BLaER1 (cell line): ENCODE data around the gene SAMD9L.

ENCODE experiments used
- H3K27ac ChIP-seq: shearing (Covaris generic); formaldehyde crosslinking; 2 replicates; pipeline ENCODE4 v1.8.1; 2022
- H3K27me3 ChIP-seq: shearing (Covaris generic); formaldehyde crosslinking; 2 replicates; pipeline ENCODE4 v1.8.1; 2022
- H3K36me3 ChIP-seq: shearing (Covaris generic); formaldehyde crosslinking; 2 replicates; pipeline ENCODE4 v1.8.1; 2022
- H3K4me1 ChIP-seq: shearing (Covaris generic); formaldehyde crosslinking; 2 replicates; pipeline ENCODE4 v1.8.1; 2022
- H3K4me2 ChIP-seq: shearing (Covaris generic); formaldehyde crosslinking; 2 replicates; pipeline ENCODE4 v1.8.1; 2022
- H3K4me3 ChIP-seq: shearing (Covaris generic); formaldehyde crosslinking; 2 replicates; pipeline ENCODE4 v1.8.1; 2022
- H3K9ac ChIP-seq: shearing (Covaris generic); formaldehyde crosslinking; 2 replicates; pipeline ENCODE4 v1.8.1; 2022
- H3K9me3 ChIP-seq: shearing (Covaris generic); formaldehyde crosslinking; 2 replicates; pipeline ENCODE4 v1.8.1; 2022
- H4K20me1 ChIP-seq: shearing (Covaris generic); formaldehyde crosslinking; 2 replicates; pipeline ENCODE4 v1.8.1; 2022
- Cebpa-rat ChIP-seq: shearing (Covaris generic); IDR thresholded peaks from 2 replicates; pipeline ENCODE4 v1.8.1; 2022

SAMD9L gene

GRCh38 chr7:93148144-93148543 lies at the start of gene SAMD9L:
Gene SAMD9L, minus strand, starts transcription at chr7:93148385. Its CDS starts 12,414 bp downstream, at chr7:93135971.
- Histone ChIP-seq H3K4me3 (peak within 1 kb of the TSS; percentile 60), H4K20me1 (no peaks in the 10 kb centered on the region), H3K27me3 (no peaks in the 10 kb centered on the region), H3K27ac (peak within 1 kb of the TSS; percentile 62), H3K9me3 (no peaks in the 10 kb centered on the region), H3K4me2 (peak within 1 kb of the TSS; percentile 73), H3K9ac (peak within 1 kb of the TSS; percentile 70), H3K4me1 (peaks cover 30% of the 10 kb centered on the region), H3K36me3 (no peaks in the 10 kb centered on the region)
- no peak for TF ChIP-seq Cebpa-rat

GRCh38 chr7:93196336-93196735 lies 48.2 kb upstream of the SAMD9L start:
- Histone ChIP-seq H3K27me3 (no peaks in the 10 kb centered on the region), H3K4me3 (no peak overlapping the region), H3K9me3 (no peaks in the 10 kb centered on the region), H3K4me2 (no peak overlapping the region), H3K27ac (no peak overlapping the region), H3K36me3 (no peaks in the 10 kb centered on the region), H4K20me1 (no peaks in the 10 kb centered on the region), H3K9ac (no peak overlapping the region), H3K4me1 (peaks cover 6% of the 10 kb centered on the region; the same call in 1 of the 2 replicates)
- TF ChIP-seq Cebpa-rat = no peak

GRCh38 chr7:93194386-93194785 lies 46.2 kb upstream of the SAMD9L start:
- Histone ChIP-seq H3K36me3 (no peaks in the 10 kb centered on the region), H3K4me1 (peaks cover 6% of the 10 kb centered on the region; the same call in 1 of the 2 replicates), H3K9me3 (no peaks in the 10 kb centered on the region), H3K27me3 (no peaks in the 10 kb centered on the region), H3K4me2 (no peak overlapping the region), H4K20me1 (no peaks in the 10 kb centered on the region), H3K27ac (no peak overlapping the region), H3K4me3 (no peak overlapping the region), H3K9ac (no peak overlapping the region)
- no peak for TF ChIP-seq Cebpa-rat

GRCh38 chr7:93188870-93189634 lies 40.9 kb upstream of the SAMD9L start:
- no peaks in the 10 kb centered on the region for H3K27me3 ChIP-seq
- no peaks in the 10 kb centered on the region for H3K4me1 ChIP-seq
- no peak overlapping the region for H3K9ac ChIP-seq
- no peak overlapping the region for H3K27ac ChIP-seq
- H4K20me1 ChIP-seq = no peaks in the 10 kb centered on the region
- no peak overlapping the region for H3K4me3 ChIP-seq
- no peak overlapping the region for H3K4me2 ChIP-seq
- no peaks in the 10 kb centered on the region for H3K36me3 ChIP-seq
- TF ChIP-seq Cebpa-rat = no peak
- no peaks in the 10 kb centered on the region for H3K9me3 ChIP-seq

- H3K4me1 ChIP-seq = no peaks in the 10 kb centered on the region
- H3K27ac ChIP-seq = no peak overlapping the region
- H3K27me3 ChIP-seq = no peaks in the 10 kb centered on the region
- no peaks in the 10 kb centered on the region for H4K20me1 ChIP-seq
- H3K4me3 ChIP-seq = no peak overlapping the region
- H3K9me3 ChIP-seq = no peaks in the 10 kb centered on the region
- no peak overlapping the region for H3K9ac ChIP-seq
- no peaks in the 10 kb centered on the region for H3K36me3 ChIP-seq
- H3K4me2 ChIP-seq = no peak overlapping the region
- TF ChIP-seq Cebpa-rat = no peak
Observed at GRCh38 chr7:93185303-93186027, 37.3 kb upstream of the SAMD9L start.

GRCh38 chr7:93179173-93179572 lies 31.0 kb upstream of the SAMD9L start:
- H3K9ac ChIP-seq = no peak overlapping the region
- H4K20me1 ChIP-seq = no peaks in the 10 kb centered on the region
- no peak overlapping the region for H3K4me3 ChIP-seq
- no peak overlapping the region for H3K4me2 ChIP-seq
- no peaks in the 10 kb centered on the region for H3K36me3 ChIP-seq
- H3K27ac ChIP-seq = no peak overlapping the region
- no peaks in the 10 kb centered on the region for H3K4me1 ChIP-seq
- no peak for TF ChIP-seq Cebpa-rat
- no peaks in the 10 kb centered on the region for H3K9me3 ChIP-seq
- no peaks in the 10 kb centered on the region for H3K27me3 ChIP-seq

GRCh38 chr7:93178213-93178612 lies 30.0 kb upstream of the SAMD9L start:
- Histone ChIP-seq H3K36me3 (no peaks in the 10 kb centered on the region), H3K4me3 (no peak overlapping the region), H3K9ac (no peak overlapping the region), H3K27me3 (no peaks in the 10 kb centered on the region), H3K9me3 (no peaks in the 10 kb centered on the region), H3K4me2 (no peak overlapping the region), H3K4me1 (no peaks in the 10 kb centered on the region), H3K27ac (no peak overlapping the region), H4K20me1 (no peaks in the 10 kb centered on the region)
- TF ChIP-seq Cebpa-rat = no peak

- no peak overlapping the region for H3K4me3 ChIP-seq
- H3K36me3 ChIP-seq = no peaks in the 10 kb centered on the region
- no peak overlapping the region for H3K4me2 ChIP-seq
- no peak for TF ChIP-seq Cebpa-rat
- H3K27ac ChIP-seq = no peak overlapping the region
- no peaks in the 10 kb centered on the region for H3K4me1 ChIP-seq
- H3K9me3 ChIP-seq = peaks cover 4% of the 10 kb centered on the region
- H4K20me1 ChIP-seq = no peaks in the 10 kb centered on the region
- H3K27me3 ChIP-seq = no peaks in the 10 kb centered on the region
- no peak overlapping the region for H3K9ac ChIP-seq
Observed at GRCh38 chr7:93176992-93177580, 28.9 kb upstream of the SAMD9L start.

GRCh38 chr7:93175219-93175618 lies 27.0 kb upstream of the SAMD9L start:
- TF ChIP-seq Cebpa-rat = no peak
- H4K20me1 ChIP-seq = no peaks in the 10 kb centered on the region
- H3K36me3 ChIP-seq = no peaks in the 10 kb centered on the region
- H3K4me2 ChIP-seq = no peak overlapping the region
- H3K27ac ChIP-seq = no peak overlapping the region
- H3K4me1 ChIP-seq = no peaks in the 10 kb centered on the region
- no peak overlapping the region for H3K4me3 ChIP-seq
- no peak overlapping the region for H3K9ac ChIP-seq
- peaks cover 22% of the 10 kb centered on the region for H3K9me3 ChIP-seq
- no peaks in the 10 kb centered on the region for H3K27me3 ChIP-seq

- H3K9me3 ChIP-seq = peaks cover 28% of the 10 kb centered on the region
- no peak overlapping the region for H3K9ac ChIP-seq
- TF ChIP-seq Cebpa-rat = no peak
- no peaks in the 10 kb centered on the region for H3K4me1 ChIP-seq
- no peaks in the 10 kb centered on the region for H4K20me1 ChIP-seq
- H3K36me3 ChIP-seq = no peaks in the 10 kb centered on the region
- no peaks in the 10 kb centered on the region for H3K27me3 ChIP-seq
- H3K27ac ChIP-seq = no peak overlapping the region
- H3K4me3 ChIP-seq = no peak overlapping the region
- H3K4me2 ChIP-seq = no peak overlapping the region
Observed at GRCh38 chr7:93172683-93173082, 24.5 kb upstream of the SAMD9L start.
